ENCODE measurements around the gene VSIG10L.

The VSIG10L gene

DNA sequence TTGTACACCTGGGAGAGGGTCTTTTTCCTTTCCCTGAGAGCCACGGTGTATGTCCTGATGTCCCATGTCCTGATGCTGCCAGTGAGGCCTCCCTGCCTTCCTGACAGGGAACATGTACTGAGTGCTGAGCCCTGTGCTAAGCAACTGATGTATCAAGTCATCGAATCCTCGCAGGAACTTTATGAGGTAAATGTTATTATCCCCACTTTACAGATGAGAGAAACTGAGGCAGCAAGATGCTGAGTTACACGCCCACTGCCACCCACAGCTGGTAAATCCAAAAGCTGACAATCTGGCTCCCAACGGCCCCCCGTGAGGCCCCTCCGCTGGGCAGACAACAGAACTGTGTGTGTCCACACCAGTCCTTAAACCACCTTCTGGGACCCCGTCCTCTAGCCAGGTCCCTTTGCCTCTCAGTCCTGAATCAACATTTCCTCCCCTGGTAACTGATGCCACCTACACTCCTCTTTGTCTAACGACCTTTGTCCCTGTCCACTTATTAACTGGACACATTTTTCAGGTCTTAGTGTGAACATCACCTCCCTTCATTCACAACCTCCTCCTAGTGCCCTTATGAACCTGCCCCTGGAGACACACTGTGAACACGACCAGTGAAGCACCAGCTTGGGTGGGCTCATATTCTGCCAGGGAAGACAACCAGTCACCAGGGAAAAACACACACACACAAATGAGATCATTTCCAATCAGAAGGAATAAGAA lies 5.4 kb upstream of the VSIG10L start:
- no peak overlapping the region for H4K8ac ChIP-seq (ENCODE audit: low read length)
- no peak overlapping the region for H3K14ac ChIP-seq (ENCODE audit: low read length in 2 of 2)
- no peak overlapping the region for H2BK120ac ChIP-seq (ENCODE audit: low read depth, low read length)
- no peak for DNase-seq
- H3K36me3 ChIP-seq (ENCODE audit: control insufficient read depth in 1 of 2, insufficient read depth in 2 of 2, low read depth in 1 of 2, low read length in 2 of 2): peaks cover 51 to 73% of the 10 kb centered on the region in 2 experiments
- no peak overlapping the region for H4K91ac ChIP-seq (ENCODE audit: low read length)
- no peak overlapping the region for H3K9ac ChIP-seq (ENCODE audit: low read length)
- H2AK5ac ChIP-seq (ENCODE audit: low read length, severe bottlenecking): no peak overlapping the region
- H3K9me3 ChIP-seq (ENCODE audit: control insufficient read depth, low read length): no peaks in the 10 kb centered on the region
- no peak overlapping the region for H3K4me3 ChIP-seq (ENCODE audit: insufficient read depth in 1 of 2, low read depth in 1 of 2, low read length in 2 of 2)
- H2AFZ ChIP-seq (ENCODE audit: low read depth, low read length): no peak overlapping the region
- 86% methylated on average over 10 of the region's 10 CpGs for WGBS
- H3K4me2 ChIP-seq (ENCODE audit: low read length, poor library complexity, severe bottlenecking): no peak overlapping the region
- peaks cover 2% of the 10 kb centered on the region for H3K79me1 ChIP-seq (replicated peaks; ENCODE audit: low read length, poor library complexity, severe bottlenecking)
- H3K27me3 ChIP-seq (ENCODE audit: control insufficient read depth in 1 of 2, insufficient read depth in 1 of 2, low read length in 2 of 2): no peaks in the 10 kb centered on the region
- no peak overlapping the region for H3K27ac ChIP-seq (ENCODE audit: low read length, poor library complexity, severe bottlenecking)
- no peak overlapping the region for H2BK5ac ChIP-seq (ENCODE audit: low read depth, low read length, poor library complexity, severe bottlenecking)
- no peak overlapping the region for H3K4ac ChIP-seq (ENCODE audit: low read depth in 1 of 2, low read length in 2 of 2)
- H2BK12ac ChIP-seq (ENCODE audit: low read length in 2 of 2): no peak overlapping the region
- no peak overlapping the region for H3K23ac ChIP-seq (ENCODE audit: low read length in 2 of 2)
- no peak overlapping the region for H2BK15ac ChIP-seq (ENCODE audit: low read depth, poor library complexity, severe bottlenecking)
- no peak overlapping the region for H3K18ac ChIP-seq (ENCODE audit: low read depth in 1 of 2, low read length in 2 of 2)
- no peaks in the 10 kb centered on the region for H3K4me1 ChIP-seq (ENCODE audit: control insufficient read depth, insufficient read depth, low read depth, low read length)

DNA sequence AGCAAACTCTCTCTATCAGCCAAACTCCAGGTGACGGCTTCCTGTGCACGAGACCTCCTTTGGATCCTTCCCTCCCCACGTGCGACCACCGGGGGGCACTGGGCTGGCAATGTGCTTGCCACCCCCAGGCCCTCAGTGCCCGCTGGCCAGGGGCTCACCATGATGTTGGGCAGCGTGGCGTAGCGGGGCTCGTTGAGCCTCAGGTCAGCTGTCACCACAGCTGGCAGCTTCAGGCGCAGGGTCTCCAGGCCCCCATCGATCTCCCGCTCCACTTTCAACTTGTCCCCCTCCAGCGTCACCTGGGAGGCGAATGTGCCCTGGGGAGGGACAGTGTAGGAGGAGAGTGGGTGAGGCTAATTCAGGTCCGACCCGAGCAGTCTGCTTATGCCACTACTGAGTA lies 4.8 kb upstream of the VSIG10L start:
- H2AFZ ChIP-seq (ENCODE audit: low read depth, low read length): no peak overlapping the region
- no peak for DNase-seq
- H3K14ac ChIP-seq (ENCODE audit: low read length in 2 of 2): no peak overlapping the region
- no peaks in the 10 kb centered on the region for H3K9me3 ChIP-seq (ENCODE audit: control insufficient read depth, low read length)
- H2BK12ac ChIP-seq (ENCODE audit: low read length in 2 of 2): no peak overlapping the region
- no peak overlapping the region for H3K9ac ChIP-seq (ENCODE audit: low read length)
- no peak overlapping the region for H3K4me3 ChIP-seq (ENCODE audit: insufficient read depth in 1 of 2, low read depth in 1 of 2, low read length in 2 of 2)
- WGBS: 91% methylated on average over 17 of the region's 17 CpGs
- H3K4me2 ChIP-seq (ENCODE audit: low read length, poor library complexity, severe bottlenecking): no peak overlapping the region
- no peak overlapping the region for H2AK5ac ChIP-seq (ENCODE audit: low read length, severe bottlenecking)
- peaks cover 44 to 67% of the 10 kb centered on the region in 2 experiments for H3K36me3 ChIP-seq (ENCODE audit: control insufficient read depth in 1 of 2, insufficient read depth in 2 of 2, low read depth in 1 of 2, low read length in 2 of 2)
- H3K79me1 ChIP-seq (replicated peaks; ENCODE audit: low read length, poor library complexity, severe bottlenecking): peaks cover 2% of the 10 kb centered on the region
- no peak overlapping the region for H3K18ac ChIP-seq (ENCODE audit: low read depth in 1 of 2, low read length in 2 of 2)
- H2BK120ac ChIP-seq (ENCODE audit: low read depth, low read length): no peak overlapping the region
- H3K23ac ChIP-seq (ENCODE audit: low read length in 2 of 2): no peak overlapping the region
- H2BK5ac ChIP-seq (ENCODE audit: low read depth, low read length, poor library complexity, severe bottlenecking): no peak overlapping the region
- no peak overlapping the region for H4K8ac ChIP-seq (ENCODE audit: low read length)
- H3K27ac ChIP-seq (ENCODE audit: low read length, poor library complexity, severe bottlenecking): no peak overlapping the region
- no peak overlapping the region for H4K91ac ChIP-seq (ENCODE audit: low read length)
- H3K4me1 ChIP-seq (ENCODE audit: control insufficient read depth, insufficient read depth, low read depth, low read length): no peaks in the 10 kb centered on the region
- H3K4ac ChIP-seq (ENCODE audit: low read depth in 1 of 2, low read length in 2 of 2): no peak overlapping the region
- no peak overlapping the region for H2BK15ac ChIP-seq (ENCODE audit: low read depth, poor library complexity, severe bottlenecking)
- H3K27me3 ChIP-seq (ENCODE audit: control insufficient read depth in 1 of 2, insufficient read depth in 1 of 2, low read length in 2 of 2): no peaks in the 10 kb centered on the region

DNA sequence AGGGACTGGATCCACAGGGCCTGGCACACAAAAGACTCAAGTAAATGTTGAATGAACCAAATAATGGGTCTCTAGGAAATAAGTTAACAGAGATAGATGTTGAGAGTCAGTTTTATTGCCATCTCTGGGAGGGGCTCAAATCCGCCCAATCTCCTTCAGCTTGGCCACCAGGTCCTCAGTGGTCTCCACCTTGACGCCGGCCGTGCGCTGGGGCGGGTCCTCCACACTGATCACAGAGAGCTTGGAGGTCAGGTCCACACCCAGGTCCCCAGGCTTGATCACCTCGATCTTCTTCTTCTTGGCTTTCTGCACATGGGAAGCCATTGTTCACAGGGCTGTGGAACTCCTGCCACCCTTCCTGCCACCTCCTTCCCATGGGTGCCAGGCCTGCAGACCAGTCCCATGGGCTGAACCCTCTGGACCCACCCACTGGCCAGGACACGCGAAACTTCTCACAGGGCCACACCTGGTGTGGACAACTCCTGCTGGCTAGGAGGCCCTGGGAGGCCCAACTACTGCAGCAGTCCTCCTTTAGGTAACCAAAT lies 3.2 kb upstream of the VSIG10L start:
- H3K4me3 ChIP-seq (ENCODE audit: insufficient read depth in 1 of 2, low read depth in 1 of 2, low read length in 2 of 2): no peak overlapping the region
- peaks cover 0 to 3% of the 10 kb centered on the region in 2 experiments for H3K27me3 ChIP-seq (ENCODE audit: control insufficient read depth in 1 of 2, insufficient read depth in 1 of 2, low read length in 2 of 2)
- H3K18ac ChIP-seq (ENCODE audit: low read depth in 1 of 2, low read length in 2 of 2): no peak overlapping the region
- H2BK5ac ChIP-seq (ENCODE audit: low read depth, low read length, poor library complexity, severe bottlenecking): no peak overlapping the region
- H3K79me1 ChIP-seq (replicated peaks; ENCODE audit: low read length, poor library complexity, severe bottlenecking): peaks cover 2% of the 10 kb centered on the region
- no peak overlapping the region for H2BK120ac ChIP-seq (ENCODE audit: low read depth, low read length)
- no peak overlapping the region for H4K91ac ChIP-seq (ENCODE audit: low read length)
- H3K9me3 ChIP-seq (ENCODE audit: control insufficient read depth, low read length): no peaks in the 10 kb centered on the region
- peaks cover 34 to 54% of the 10 kb centered on the region in 2 experiments for H3K36me3 ChIP-seq (ENCODE audit: control insufficient read depth in 1 of 2, insufficient read depth in 2 of 2, low read depth in 1 of 2, low read length in 2 of 2)
- no peak overlapping the region for H2AFZ ChIP-seq (ENCODE audit: low read depth, low read length)
- peaks cover 7% of the 10 kb centered on the region for H3K4me1 ChIP-seq (ENCODE audit: control insufficient read depth, insufficient read depth, low read depth, low read length)
- 96% methylated on average over 9 of the region's 9 CpGs for WGBS
- H3K9ac ChIP-seq (ENCODE audit: low read length): no peak overlapping the region
- no peak overlapping the region for H3K27ac ChIP-seq (ENCODE audit: low read length, poor library complexity, severe bottlenecking)
- no peak overlapping the region for H2BK12ac ChIP-seq (ENCODE audit: low read length in 2 of 2)
- no peak overlapping the region for H3K4ac ChIP-seq (ENCODE audit: low read depth in 1 of 2, low read length in 2 of 2)
- no peak overlapping the region for H3K23ac ChIP-seq (ENCODE audit: low read length in 2 of 2)
- H3K4me2 ChIP-seq (ENCODE audit: low read length, poor library complexity, severe bottlenecking): no peak overlapping the region
- H2BK15ac ChIP-seq (ENCODE audit: low read depth, poor library complexity, severe bottlenecking): no peak overlapping the region
- no peak overlapping the region for H3K14ac ChIP-seq (ENCODE audit: low read length in 2 of 2)
- DNase-seq: no peak
- no peak overlapping the region for H4K8ac ChIP-seq (ENCODE audit: low read length)
- H2AK5ac ChIP-seq (ENCODE audit: low read length, severe bottlenecking): no peak overlapping the region

DNA sequence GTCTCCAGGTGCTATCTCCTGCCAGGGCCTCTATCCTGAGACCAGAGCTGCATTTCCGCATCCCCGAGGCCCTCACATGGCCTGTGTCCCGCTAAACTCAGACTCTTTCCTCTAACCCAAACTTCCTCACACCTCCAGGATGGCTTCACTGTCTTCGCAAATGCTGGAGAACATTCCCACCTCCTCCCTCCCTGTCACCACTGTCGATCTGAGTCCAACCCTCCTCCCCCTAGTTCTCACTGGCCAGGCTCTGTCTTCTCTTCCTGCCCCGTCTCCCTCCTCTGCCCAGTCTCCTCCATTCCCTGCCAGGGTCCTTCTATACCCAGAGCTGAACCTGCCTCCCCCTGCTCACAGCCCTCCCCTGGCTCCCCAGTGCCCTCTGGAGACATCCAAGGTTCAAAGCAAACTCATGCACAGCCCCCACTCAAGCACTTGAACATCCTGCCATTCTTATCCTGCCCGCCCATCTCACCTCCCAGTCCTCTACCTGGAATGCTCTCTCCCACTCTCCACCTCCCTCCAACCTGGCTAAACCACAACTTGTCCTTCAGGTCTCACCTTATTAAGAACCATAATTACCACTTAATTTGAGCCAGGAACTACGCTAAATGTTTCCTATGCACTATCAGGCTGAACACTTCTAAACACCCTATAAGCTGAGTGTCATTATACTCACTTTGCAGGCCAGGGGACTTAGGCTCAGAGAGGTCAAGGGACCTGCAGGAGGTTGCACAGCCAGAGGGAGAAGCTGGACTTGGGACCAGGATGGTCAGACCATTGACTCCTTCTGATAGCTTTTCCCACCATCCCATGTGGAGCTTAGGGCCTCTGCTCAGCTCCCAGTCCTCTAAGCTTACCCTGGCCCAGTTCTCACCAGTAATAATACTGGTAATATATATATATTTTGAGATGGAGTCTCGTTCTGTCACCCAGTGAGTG lies 961 bp upstream of the VSIG10L start:
- Histone ChIP-seq H2AK5ac (ENCODE audit: low read length, severe bottlenecking) (no peak overlapping the region), H3K27ac (ENCODE audit: low read length, poor library complexity, severe bottlenecking) (no peak overlapping the region), H3K4me2 (ENCODE audit: low read length, poor library complexity, severe bottlenecking) (no peak overlapping the region), H3K23ac (ENCODE audit: low read length in 2 of 2) (no peak overlapping the region), H3K14ac (ENCODE audit: low read length in 2 of 2) (no peak overlapping the region), H3K18ac (ENCODE audit: low read depth in 1 of 2, low read length in 2 of 2) (no peak overlapping the region), H2BK120ac (ENCODE audit: low read depth, low read length) (no peak overlapping the region), H4K91ac (ENCODE audit: low read length) (peak overlapping the region; percentile 45), H3K4me3 (ENCODE audit: insufficient read depth in 1 of 2, low read depth in 1 of 2, low read length in 2 of 2) (no peak overlapping the region), H2BK5ac (ENCODE audit: low read depth, low read length, poor library complexity, severe bottlenecking) (no peak overlapping the region), H3K36me3 (ENCODE audit: control insufficient read depth in 1 of 2, insufficient read depth in 2 of 2, low read depth in 1 of 2, low read length in 2 of 2) (peaks cover 29 to 33% of the 10 kb centered on the region in 2 experiments), H3K4me1 (ENCODE audit: control insufficient read depth, insufficient read depth, low read depth, low read length) (peaks cover 14% of the 10 kb centered on the region), H3K9me3 (ENCODE audit: control insufficient read depth, low read length) (no peaks in the 10 kb centered on the region), H2BK15ac (ENCODE audit: low read depth, poor library complexity, severe bottlenecking) (no peak overlapping the region), H3K79me1 (replicated peaks; ENCODE audit: low read length, poor library complexity, severe bottlenecking) (no peaks in the 10 kb centered on the region), H4K8ac (ENCODE audit: low read length) (peak overlapping the region; percentile 40), H2AFZ (ENCODE audit: low read depth, low read length) (no peak overlapping the region), H3K27me3 (ENCODE audit: control insufficient read depth in 1 of 2, insufficient read depth in 1 of 2, low read length in 2 of 2) (peaks cover 0 to 3% of the 10 kb centered on the region in 2 experiments), H3K4ac (ENCODE audit: low read depth in 1 of 2, low read length in 2 of 2) (no peak overlapping the region), H3K9ac (ENCODE audit: low read length) (no peak overlapping the region), H2BK12ac (ENCODE audit: low read length in 2 of 2) (no peak overlapping the region)
- no peak for DNase-seq
- WGBS: 59% methylated on average over 9 of the region's 9 CpGs
